KOPT-K1 (cell line): ENCODE measurements around the gene SMNDC1.
"Not testable (repeated sequence)": the region's sequence is repeated elsewhere in the genome, so short reads cannot be mapped to it uniquely, and the experiment has no call there.

Experiments used
- H3K27ac ChIP-seq: fragments of 200-600 bp; sonication (generic); 2 replicates; pipeline ENCODE4 v1.5.1; 2016; ENCODE audit warnings: antibody characterized with exemption, mild to moderate bottlenecking, low read depth, low read length; ENCODE audit not compliant: poor library complexity, severe bottlenecking
- H3K36me3 ChIP-seq: fragments of 200-600 bp; sonication (generic); 2 replicates; pipeline ENCODE4 v1.5.1; 2017; ENCODE audit warnings: antibody characterized with exemption, mild to moderate bottlenecking, low read length, moderate library complexity; ENCODE audit not compliant: insufficient read depth
- H3K9me3 ChIP-seq: fragments of 200-600 bp; sonication (generic); 2 replicates; pipeline ENCODE4 v1.5.1; 2017; ENCODE audit warnings: antibody characterized with exemption, low read length, mild to moderate bottlenecking; ENCODE audit not compliant: insufficient read depth, poor library complexity, severe bottlenecking

Gene SMNDC1

GRCh38 chr10:110336111-110336721 is 31.5 kb upstream of the SMNDC1 start:
- Histone ChIP-seq H3K27ac (no peak overlapping the region), H3K9me3 (peaks cover 1% of the 10 kb centered on the region), H3K36me3 (no peaks in the 10 kb centered on the region)

DNA sequence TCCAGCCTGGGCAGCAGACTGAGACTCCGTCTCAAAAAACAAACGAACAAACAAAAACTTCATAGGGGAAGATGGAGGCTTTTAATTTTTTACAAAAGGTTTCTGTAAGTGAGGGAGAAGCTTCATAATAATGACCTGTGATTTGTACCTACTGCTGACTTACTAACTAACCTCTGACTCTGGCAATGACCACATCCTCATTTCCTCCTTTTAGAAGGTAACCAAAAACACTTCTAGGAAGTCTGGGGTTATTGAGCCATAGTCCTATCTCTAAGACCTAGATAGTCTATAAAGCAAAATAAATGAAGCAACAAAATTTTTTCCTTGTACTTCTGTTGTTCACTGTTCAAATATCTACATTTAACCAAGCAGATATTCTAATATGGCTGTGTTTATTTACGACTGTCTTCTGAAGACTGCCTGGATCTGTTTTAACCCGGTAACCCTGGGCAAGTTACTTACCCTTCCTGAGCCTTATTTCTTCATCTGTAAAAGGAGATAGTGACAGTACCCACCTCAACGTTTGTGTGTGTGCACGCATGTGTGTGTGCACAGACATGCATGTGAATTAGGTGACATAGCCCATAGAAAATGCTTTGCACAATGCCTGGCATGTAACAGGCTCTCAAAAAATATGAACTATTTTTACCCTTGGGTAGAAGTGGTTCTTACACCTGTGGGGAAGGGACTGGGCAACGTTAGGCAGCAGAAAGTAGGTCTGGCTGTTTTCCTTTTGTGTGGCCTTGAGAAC is 30.8 kb upstream of the SMNDC1 start:
- no peaks in the 10 kb centered on the region for H3K36me3 ChIP-seq
- peaks cover 8% of the 10 kb centered on the region for H3K9me3 ChIP-seq
- no peak overlapping the region for H3K27ac ChIP-seq

GRCh38 chr10:110334061-110334656 is 29.4 kb upstream of the SMNDC1 start:
- no peaks in the 10 kb centered on the region for H3K36me3 ChIP-seq
- H3K27ac ChIP-seq: no peak overlapping the region
- peaks cover 20% of the 10 kb centered on the region for H3K9me3 ChIP-seq

- not testable (repeated sequence) for H3K27ac ChIP-seq, H3K36me3 ChIP-seq
- H3K9me3 ChIP-seq: peaks cover 20% of the 10 kb centered on the region
Measured at GRCh38 chr10:110331226-110331795, 26.6 kb upstream of the SMNDC1 start.

DNA sequence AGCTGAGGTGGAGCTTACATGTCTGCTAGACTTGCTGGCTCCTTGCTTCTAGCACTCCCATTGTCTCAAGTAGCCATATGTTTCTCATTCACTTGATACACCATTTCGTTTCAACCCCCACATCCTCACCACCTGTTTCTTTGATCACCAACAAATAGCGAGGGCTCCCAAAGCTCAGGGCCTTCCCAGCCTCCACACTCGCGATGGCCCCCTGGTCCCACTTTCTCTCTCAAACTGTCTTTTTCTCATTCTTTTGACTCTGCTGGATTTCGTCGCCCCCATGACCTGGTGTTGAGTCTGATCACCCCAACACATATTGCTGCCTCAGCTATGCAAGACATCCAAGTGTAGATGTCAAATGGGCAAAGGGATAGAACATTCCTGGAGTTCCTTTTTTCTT is 26.0 kb upstream of the SMNDC1 start:
- Histone ChIP-seq H3K27ac (no peak overlapping the region), H3K36me3 (no peaks in the 10 kb centered on the region), H3K9me3 (peaks cover 20% of the 10 kb centered on the region)

- H3K36me3 ChIP-seq: no peaks in the 10 kb centered on the region
- H3K27ac ChIP-seq: no peak overlapping the region
- H3K9me3 ChIP-seq: peaks cover 20% of the 10 kb centered on the region
Measured at GRCh38 chr10:110327262-110327914, 22.7 kb upstream of the SMNDC1 start.

- no peaks in the 10 kb centered on the region for H3K36me3 ChIP-seq
- H3K9me3 ChIP-seq: peaks cover 20% of the 10 kb centered on the region
- H3K27ac ChIP-seq: no peak overlapping the region
Measured at GRCh38 chr10:110326351-110327032, 21.8 kb upstream of the SMNDC1 start.

DNA sequence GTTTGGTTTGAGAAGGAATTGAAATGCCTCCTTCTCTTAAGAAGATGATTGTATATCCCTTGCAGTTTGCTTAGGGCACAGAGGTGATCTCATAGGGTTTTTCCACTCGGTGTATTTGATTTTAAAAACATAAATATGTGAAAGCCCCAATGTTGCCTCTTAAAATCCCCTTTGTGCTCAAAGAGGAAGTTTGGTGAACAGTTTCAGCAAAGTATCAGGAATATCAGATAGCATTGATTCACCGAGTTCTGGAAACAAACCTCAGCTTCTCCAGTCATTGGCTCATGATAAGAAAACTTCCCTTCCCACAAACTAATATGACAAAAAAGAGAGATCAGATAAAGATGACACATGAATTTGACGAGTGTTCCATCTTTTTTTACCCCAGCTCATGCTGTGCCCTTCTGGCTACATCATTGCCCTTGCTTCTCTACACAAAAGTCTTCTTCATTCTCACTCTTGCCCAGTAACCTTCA is 20.1 kb upstream of the SMNDC1 start:
- Histone ChIP-seq H3K9me3 (peaks cover 10% of the 10 kb centered on the region), H3K27ac (no peak overlapping the region), H3K36me3 (no peaks in the 10 kb centered on the region)

GRCh38 chr10:110324201-110324804 is 19.6 kb upstream of the SMNDC1 start:
- Histone ChIP-seq H3K27ac (no peak overlapping the region), H3K36me3 (no peaks in the 10 kb centered on the region), H3K9me3 (peaks cover 5% of the 10 kb centered on the region)

- Histone ChIP-seq H3K27ac (no peak overlapping the region), H3K9me3 (peaks cover 5% of the 10 kb centered on the region)
Measured at GRCh38 chr10:110323503-110323902, 18.8 kb upstream of the SMNDC1 start.

DNA sequence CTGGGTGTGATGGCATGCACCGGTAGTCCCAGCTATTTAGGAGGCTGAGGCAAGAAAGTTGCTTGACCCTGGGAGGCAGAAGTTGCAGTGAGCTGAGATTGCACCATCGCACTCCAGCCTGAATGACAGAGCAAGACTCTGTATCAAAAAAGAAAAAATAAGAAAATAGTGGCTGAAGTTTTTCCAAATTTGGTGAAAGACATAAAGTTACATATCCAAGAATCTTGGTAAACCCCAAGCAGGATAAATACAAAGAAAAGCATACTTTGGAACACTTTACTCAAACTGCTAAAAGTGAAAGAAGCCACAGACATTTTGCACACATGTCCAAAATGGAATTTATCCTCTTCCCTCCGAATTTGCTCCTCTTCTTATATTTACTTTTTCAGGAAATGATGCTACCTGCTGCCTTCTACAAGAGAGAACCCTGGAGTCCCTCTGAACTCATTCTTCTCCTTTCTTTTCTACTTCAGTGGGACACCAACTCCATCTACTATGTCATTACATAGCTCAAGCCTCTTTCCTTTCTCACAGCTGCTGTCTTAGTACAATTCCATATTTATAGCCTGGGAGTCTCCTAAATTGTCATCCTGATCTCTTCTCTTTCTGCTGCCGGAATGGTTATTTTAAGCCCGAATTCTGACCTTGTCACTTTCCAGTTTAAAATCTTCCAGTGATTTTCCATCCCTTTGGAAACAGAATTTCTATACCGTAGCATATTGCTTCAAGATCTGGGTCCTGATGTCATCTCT is 17.3 kb upstream of the SMNDC1 start:
- Histone ChIP-seq H3K27ac (no peak overlapping the region), H3K9me3 (peaks cover 5% of the 10 kb centered on the region), H3K36me3 (no peaks in the 10 kb centered on the region)

More at GRCh38 chr10:110323503-110323902, 18.8 kb upstream of the SMNDC1 start:
- H3K36me3 ChIP-seq: no peaks in the 10 kb centered on the region

GRCh38 chr10:110317866-110318850 is 13.4 kb upstream of the SMNDC1 start:
- no peaks in the 10 kb centered on the region for H3K36me3 ChIP-seq
- no peak overlapping the region for H3K27ac ChIP-seq

DNA sequence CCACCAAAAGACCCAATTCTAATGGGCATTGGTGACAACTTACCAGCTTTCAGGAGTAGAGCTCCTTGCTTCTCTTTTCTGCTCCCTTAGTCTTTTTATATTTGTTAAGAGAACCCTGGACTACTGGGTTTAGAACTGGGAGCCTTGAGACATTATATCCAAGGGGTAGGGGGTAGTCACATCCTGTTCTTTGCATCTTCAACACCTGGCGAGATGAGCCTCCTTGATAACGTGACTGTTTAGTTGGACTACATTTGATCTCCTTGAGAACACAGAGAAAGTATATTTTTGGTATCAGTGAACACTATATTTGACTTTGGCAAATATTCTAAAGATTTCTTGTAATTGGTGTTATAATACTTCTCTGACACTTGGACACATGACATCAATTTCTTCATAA is 9.0 kb upstream of the SMNDC1 start:
- Histone ChIP-seq H3K9me3 (no peaks in the 10 kb centered on the region), H3K36me3 (no peaks in the 10 kb centered on the region), H3K27ac (no peak overlapping the region)

More at GRCh38 chr10:110317866-110318850, 13.4 kb upstream of the SMNDC1 start:
- H3K9me3 ChIP-seq: peaks cover 5% of the 10 kb centered on the region
